ENCODE data around the gene FKBP11.

Gene FKBP11

DNA sequence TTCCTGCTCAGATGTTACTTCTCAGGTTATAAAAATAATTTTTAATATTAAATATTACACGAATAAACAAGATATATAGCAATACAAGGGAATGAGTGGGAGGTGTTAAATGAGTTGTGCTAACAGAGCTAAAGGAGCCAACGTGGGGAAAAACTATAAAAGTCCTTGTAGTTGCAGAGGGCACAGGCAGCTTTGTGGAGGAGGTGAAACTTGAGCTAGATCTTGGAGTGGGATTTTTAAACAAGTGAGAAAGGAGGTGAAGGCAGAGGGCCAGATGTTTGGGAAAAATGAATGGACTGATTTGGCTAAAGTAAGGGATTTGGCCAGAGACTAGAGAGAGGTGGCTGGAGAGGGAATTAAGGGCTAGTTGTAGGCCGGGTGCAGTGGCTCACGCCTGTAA is 5.2 kb upstream of the FKBP11 start:
- DNase-seq: no peak
- H3K9me3 Mint-ChIP-seq: no peaks in the 10 kb centered on the region
- H3K36me3 Mint-ChIP-seq (ENCODE audit: low read depth): peaks cover 62% of the 10 kb centered on the region
- TF ChIP-seq, protein P1, sequence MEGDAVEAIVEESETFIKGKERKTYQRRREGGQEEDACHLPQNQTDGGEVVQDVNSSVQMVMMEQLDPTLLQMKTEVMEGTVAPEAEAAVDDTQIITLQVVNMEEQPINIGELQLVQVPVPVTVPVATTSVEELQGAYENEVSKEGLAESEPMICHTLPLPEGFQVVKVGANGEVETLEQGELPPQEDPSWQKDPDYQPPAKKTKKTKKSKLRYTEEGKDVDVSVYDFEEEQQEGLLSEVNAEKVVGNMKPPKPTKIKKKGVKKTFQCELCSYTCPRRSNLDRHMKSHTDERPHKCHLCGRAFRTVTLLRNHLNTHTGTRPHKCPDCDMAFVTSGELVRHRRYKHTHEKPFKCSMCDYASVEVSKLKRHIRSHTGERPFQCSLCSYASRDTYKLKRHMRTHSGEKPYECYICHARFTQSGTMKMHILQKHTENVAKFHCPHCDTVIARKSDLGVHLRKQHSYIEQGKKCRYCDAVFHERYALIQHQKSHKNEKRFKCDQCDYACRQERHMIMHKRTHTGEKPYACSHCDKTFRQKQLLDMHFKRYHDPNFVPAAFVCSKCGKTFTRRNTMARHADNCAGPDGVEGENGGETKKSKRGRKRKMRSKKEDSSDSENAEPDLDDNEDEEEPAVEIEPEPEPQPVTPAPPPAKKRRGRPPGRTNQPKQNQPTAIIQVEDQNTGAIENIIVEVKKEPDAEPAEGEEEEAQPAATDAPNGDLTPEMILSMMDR (IDR thresholded peaks at IDR 0.05): no peak
- peaks cover 2% of the 10 kb centered on the region for H3K27me3 Mint-ChIP-seq (ENCODE audit: low read depth, poor library complexity)
- H3K4me3 Mint-ChIP-seq: no peak overlapping the region
- H3K27ac Mint-ChIP-seq: no peak overlapping the region
- H3K4me1 Mint-ChIP-seq: peaks cover 12% of the 10 kb centered on the region

DNA sequence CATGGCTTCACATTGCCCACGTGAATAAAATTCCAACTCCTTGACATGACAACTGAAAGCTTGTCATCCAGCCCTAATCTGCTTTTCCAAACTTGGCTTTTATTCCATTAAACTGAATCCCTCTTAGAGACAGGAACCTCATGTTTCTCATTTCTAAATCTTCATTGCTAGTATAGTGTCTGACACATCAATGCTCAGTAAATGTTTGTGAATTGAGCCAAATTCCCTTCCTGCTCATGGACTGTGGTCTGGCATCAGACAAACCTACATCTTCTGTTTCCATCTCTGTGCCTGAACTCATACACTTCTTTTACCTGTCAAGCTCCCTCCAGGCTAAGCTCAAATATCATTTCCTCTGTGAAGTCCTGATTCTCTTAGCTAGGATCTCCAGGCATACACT is 4.3 kb upstream of the FKBP11 start:
- Mint-ChIP-seq H3K27me3 (ENCODE audit: low read depth, poor library complexity) (peaks cover 5% of the 10 kb centered on the region), H3K36me3 (ENCODE audit: low read depth) (peaks cover 55% of the 10 kb centered on the region), H3K4me3 (no peak overlapping the region), H3K4me1 (peaks cover 14% of the 10 kb centered on the region), H3K9me3 (no peaks in the 10 kb centered on the region), H3K27ac (no peak overlapping the region)
- DNase-seq: no peak
- TF ChIP-seq, protein P1 (IDR thresholded peaks at IDR 0.05): no peak

DNA sequence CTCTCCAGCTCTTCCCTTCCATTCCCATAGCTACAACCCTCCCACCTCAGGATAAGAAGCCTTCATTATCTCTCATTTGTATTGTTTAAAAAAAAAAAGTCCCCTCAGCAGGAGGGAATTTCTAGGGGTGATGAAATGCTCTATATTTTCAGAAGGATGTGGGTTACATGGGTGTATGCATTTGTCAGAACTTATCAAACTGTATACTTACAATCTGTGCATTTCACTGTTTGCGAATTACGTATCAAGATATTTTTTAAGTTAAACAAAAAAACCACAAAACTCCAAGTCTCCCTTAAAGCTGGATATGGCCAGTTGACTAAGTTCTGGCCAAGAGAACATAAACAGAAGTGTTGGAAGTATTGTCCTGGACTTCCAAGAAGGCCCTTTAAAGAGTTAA is 2.0 kb upstream of the FKBP11 start:
- no peak for DNase-seq
- Mint-ChIP-seq H3K9me3 (no peaks in the 10 kb centered on the region), H3K27ac (peak overlapping the region; percentile 55), H3K4me1 (peaks cover 14% of the 10 kb centered on the region), H3K27me3 (ENCODE audit: low read depth, poor library complexity) (peaks cover 6% of the 10 kb centered on the region), H3K4me3 (peak overlapping the region; percentile 33), H3K36me3 (ENCODE audit: low read depth) (peaks cover 59% of the 10 kb centered on the region)
- TF ChIP-seq, protein P1 (IDR thresholded peaks at IDR 0.05): no peak

DNA sequence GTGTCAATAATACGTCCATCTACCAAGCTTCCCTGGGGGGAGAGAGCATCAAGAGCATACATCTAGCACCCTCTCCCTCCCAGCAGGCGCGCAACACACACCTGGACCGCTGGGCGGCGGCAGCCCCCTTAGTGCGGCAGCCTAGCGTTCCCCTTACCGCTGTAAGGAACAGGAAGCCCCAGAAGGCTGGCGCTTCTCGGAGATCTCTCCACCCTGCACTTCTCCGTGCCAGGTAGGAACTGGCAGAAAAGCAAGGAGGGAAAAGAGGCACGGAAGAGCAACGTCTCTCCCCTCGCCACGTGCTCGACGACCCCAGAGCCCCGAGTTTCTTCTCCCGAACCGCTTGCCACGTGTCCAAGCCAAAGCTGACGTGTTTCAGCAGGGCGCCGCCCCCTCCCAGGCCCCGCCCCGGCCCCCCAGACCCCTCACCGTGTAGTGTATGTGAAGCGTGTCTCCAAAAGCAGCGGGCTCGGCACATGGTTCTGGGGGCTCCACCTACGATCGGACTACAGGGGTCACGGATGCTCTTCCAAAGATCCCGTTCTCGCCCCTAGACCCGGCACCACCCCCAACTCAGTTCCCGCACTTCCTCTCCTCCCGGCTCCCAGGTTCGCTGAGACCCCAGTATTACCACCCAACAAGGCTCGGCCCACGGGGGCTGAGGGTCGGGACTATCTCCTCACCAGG is 532 bp downstream of the FKBP11 start:
- Mint-ChIP-seq H3K4me3 (peak overlapping the region; percentile 82), H3K9me3 (no peaks in the 10 kb centered on the region), H3K36me3 (ENCODE audit: low read depth) (peaks cover 58% of the 10 kb centered on the region), H3K27me3 (ENCODE audit: low read depth, poor library complexity) (peaks cover 6% of the 10 kb centered on the region), H3K4me1 (peaks cover 10% of the 10 kb centered on the region), H3K27ac (no peak overlapping the region)
- TF ChIP-seq, protein P1 (IDR thresholded peaks at IDR 0.05): peak; percentile 51
- peak; percentile 61 for DNase-seq

DNA sequence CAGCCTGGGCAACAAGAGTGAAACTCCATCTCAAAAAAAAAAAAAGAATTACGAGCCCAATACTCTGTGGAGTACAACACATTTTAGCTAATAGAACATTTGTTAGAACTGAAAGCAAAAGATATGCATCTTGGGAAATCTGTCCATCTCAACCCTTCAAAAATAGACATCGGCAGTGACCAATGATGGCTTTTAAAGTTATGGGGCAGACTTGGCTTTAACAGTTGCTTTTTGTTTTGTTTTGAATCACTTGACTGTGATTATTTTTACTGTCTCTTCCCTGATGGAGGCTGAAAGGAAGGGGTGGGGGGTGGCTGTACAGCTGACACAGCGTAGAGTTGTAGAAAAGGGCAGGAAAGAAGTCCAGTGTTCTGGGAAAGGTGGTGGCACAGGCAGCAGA is 2.2 kb downstream of the FKBP11 start:
- no peak for DNase-seq
- Mint-ChIP-seq H3K27ac (no peak overlapping the region), H3K4me1 (peaks cover 10% of the 10 kb centered on the region), H3K27me3 (ENCODE audit: low read depth, poor library complexity) (peaks cover 6% of the 10 kb centered on the region), H3K36me3 (ENCODE audit: low read depth) (peaks cover 57% of the 10 kb centered on the region), H3K9me3 (no peaks in the 10 kb centered on the region), H3K4me3 (no peak overlapping the region)
- TF ChIP-seq, protein P1 (IDR thresholded peaks at IDR 0.05): no peak

Measured in nephron progenitor cell (in vitro differentiated cells).